OCI-LY1 (cell line): ENCODE data around the gene PIP4K2A.

Experiments
- CTCF ChIP-seq: fragments of 200-600 bp; sonication (generic), shearing (Covaris generic); IDR thresholded peaks from 2 replicates; pipeline ENCODE4 v1.5.1; 2017; ENCODE audit warnings: mild to moderate bottlenecking, antibody characterized with exemption, low read length, moderate library complexity, mixed read lengths
- EZH2 ChIP-seq: fragments of 200-600 bp; sonication (generic), shearing (Covaris generic); IDR thresholded peaks from 2 replicates; pipeline ENCODE4 v1.8.0; 2017; ENCODE audit warnings: borderline replicate concordance, mixed run types, mild to moderate bottlenecking, antibody characterized with exemption, low read length, moderate library complexity, mixed read lengths

GRCh38 chr10:22708772-22709171 lies 5.6 kb downstream of the PIP4K2A start:
- TF ChIP-seq CTCF (no peak), EZH2 (no peak)
